Measurements from ENCODE around the gene LORICRIN. TPM values are rescaled to one million over a fixed set of nuclear protein-coding genes. Genes with fewer than 3 reads are reported as not detected.

LORICRIN gene
- total and polyA plus RNA-seq, 2 of the 4 experiments (the other 2 are of a cell fraction), result not detected

Other genes starting within 250 kb of the LORICRIN start
- gene SPRR1B, start 228.5 kb upstream of the LORICRIN start, total RNA-seq (2012; rRNA removed), result not detected in 2 replicates
- gene SPRR1B, start 228.5 kb upstream of the LORICRIN start, polyA plus RNA-seq (2012; rRNA removed), result not detected in 2 replicates
- gene SPRR2D, start 218.6 kb upstream of the LORICRIN start, total RNA-seq (2012; rRNA removed), result not detected in 2 replicates
- gene SPRR2D, start 218.6 kb upstream of the LORICRIN start, polyA plus RNA-seq (2012; rRNA removed), result not detected in 2 replicates
- gene SPRR2A, start 202.2 kb upstream of the LORICRIN start, total RNA-seq (2012; rRNA removed), result not detected in 2 replicates
- gene SPRR2A, start 202.2 kb upstream of the LORICRIN start, polyA plus RNA-seq (2012; rRNA removed), result not detected in 2 replicates
- not detected in 2 replicates for gene SPRR2B, start 188.1 kb upstream of the LORICRIN start, total RNA-seq (2012; rRNA removed)
- gene SPRR2B, start 188.1 kb upstream of the LORICRIN start, polyA plus RNA-seq (2012; rRNA removed), result not detected in 2 replicates
- not detected in 2 replicates for gene SPRR2E, start 165.2 kb upstream of the LORICRIN start, total RNA-seq (2012; rRNA removed)
- not detected in 2 replicates for gene SPRR2E, start 165.2 kb upstream of the LORICRIN start, polyA plus RNA-seq (2012; rRNA removed)
- not detected in 2 replicates for gene SPRR2F, start 146.2 kb upstream of the LORICRIN start, total RNA-seq (2012; rRNA removed)
- gene SPRR2F, start 146.2 kb upstream of the LORICRIN start, polyA plus RNA-seq (2012; rRNA removed), result not detected in 2 replicates
- gene SPRR2G, start 108.8 kb upstream of the LORICRIN start, total RNA-seq (2012; rRNA removed), result not detected in 2 replicates
- gene SPRR2G, start 108.8 kb upstream of the LORICRIN start, polyA plus RNA-seq (2012; rRNA removed), result not detected in 2 replicates
- gene LELP1, start 56.3 kb upstream of the LORICRIN start, total RNA-seq (2012; rRNA removed), result not detected in 2 replicates
- gene LELP1, start 56.3 kb upstream of the LORICRIN start, polyA plus RNA-seq (2012; rRNA removed), result not detected in 2 replicates
- gene PRR9, start 42.1 kb upstream of the LORICRIN start, total RNA-seq (2012; rRNA removed), result not detected in 2 replicates
- gene PRR9, start 42.1 kb upstream of the LORICRIN start, polyA plus RNA-seq (2012; rRNA removed), result not detected in 2 replicates
- gene PGLYRP3, start 53.3 kb downstream of the LORICRIN start, total RNA-seq (2012; rRNA removed), result not detected in 2 replicates
- not detected in 2 replicates for gene PGLYRP3, start 53.3 kb downstream of the LORICRIN start, polyA plus RNA-seq (2012; rRNA removed)
- gene PGLYRP4, start 89.2 kb downstream of the LORICRIN start, total RNA-seq (2012; rRNA removed), result not detected in 2 replicates
- not detected in 2 replicates for gene PGLYRP4, start 89.2 kb downstream of the LORICRIN start, polyA plus RNA-seq (2012; rRNA removed)
- not detected in 2 replicates for gene S100A9, start 98.2 kb downstream of the LORICRIN start, total RNA-seq (2012; rRNA removed)
- not detected in 2 replicates for gene S100A9, start 98.2 kb downstream of the LORICRIN start, polyA plus RNA-seq (2012; rRNA removed)
- gene S100A12, start 115.9 kb downstream of the LORICRIN start, total RNA-seq (2012; rRNA removed), result not detected in 2 replicates
- not detected in 2 replicates for gene S100A12, start 115.9 kb downstream of the LORICRIN start, polyA plus RNA-seq (2012; rRNA removed)
- gene S100A8, start 131.4 kb downstream of the LORICRIN start, total RNA-seq (2012; rRNA removed), result not detected in 2 replicates
- gene S100A8, start 131.4 kb downstream of the LORICRIN start, polyA plus RNA-seq (2012; rRNA removed), result not detected in 2 replicates
- not detected in 2 replicates for gene S100A7A, start 156.8 kb downstream of the LORICRIN start, total RNA-seq (2012; rRNA removed)
- gene S100A7A, start 156.8 kb downstream of the LORICRIN start, polyA plus RNA-seq (2012; rRNA removed), result not detected in 2 replicates
- not detected in 2 replicates for gene S100A7, start 201.0 kb downstream of the LORICRIN start, total RNA-seq (2012; rRNA removed)
- gene S100A7, start 201.0 kb downstream of the LORICRIN start, polyA plus RNA-seq (2012; rRNA removed), result not detected in 2 replicates

Data from IMR-90 (cell line).